Left ventricle myocardium superior (tissue), 1 donor: ENCODE data around the gene PIGH. TPM values are rescaled to one million over a fixed set of nuclear protein-coding genes. Genes with fewer than 3 reads are reported as not detected.
"Not testable (repeated sequence)": the region's sequence is repeated elsewhere in the genome, so short reads cannot be mapped to it uniquely, and the experiment has no call there.

Experiments used
- ATAC-seq: fragments of 200-7000 bp; cut with Tn5 transposase; one replicate; pipeline ENCODE4 v1.9.1; 2020; ENCODE audit warnings: mild to moderate bottlenecking, moderate library complexity
- DNase-seq: peaks from one replicate; pipeline ENCODE4 v3.0.0-alpha.2; 2020
- intact Hi-C: fragments of 100-400 bp; cut with micrococcal nuclease; formaldehyde crosslinking; loops from one replicate; pipeline ENCODE4 v1.11.0; 2022
- total RNA-seq: library from RNA; stranded (reverse); fragmentation: NEBNext Ultra II Directional; extraction: Animal tissue kit (Norgen Biotek cat#: 25700); gene quantifications from one replicate; pipeline ENCODE4 v1.2.1, GENCODE V29; 2021
- donor health status: DM: no; HTN: yes; CAD: no; lungs with severe emphysema.

Gene PIGH
- total RNA-seq, 1 donor from 2014 or later = 11.2 TPM

DNA sequence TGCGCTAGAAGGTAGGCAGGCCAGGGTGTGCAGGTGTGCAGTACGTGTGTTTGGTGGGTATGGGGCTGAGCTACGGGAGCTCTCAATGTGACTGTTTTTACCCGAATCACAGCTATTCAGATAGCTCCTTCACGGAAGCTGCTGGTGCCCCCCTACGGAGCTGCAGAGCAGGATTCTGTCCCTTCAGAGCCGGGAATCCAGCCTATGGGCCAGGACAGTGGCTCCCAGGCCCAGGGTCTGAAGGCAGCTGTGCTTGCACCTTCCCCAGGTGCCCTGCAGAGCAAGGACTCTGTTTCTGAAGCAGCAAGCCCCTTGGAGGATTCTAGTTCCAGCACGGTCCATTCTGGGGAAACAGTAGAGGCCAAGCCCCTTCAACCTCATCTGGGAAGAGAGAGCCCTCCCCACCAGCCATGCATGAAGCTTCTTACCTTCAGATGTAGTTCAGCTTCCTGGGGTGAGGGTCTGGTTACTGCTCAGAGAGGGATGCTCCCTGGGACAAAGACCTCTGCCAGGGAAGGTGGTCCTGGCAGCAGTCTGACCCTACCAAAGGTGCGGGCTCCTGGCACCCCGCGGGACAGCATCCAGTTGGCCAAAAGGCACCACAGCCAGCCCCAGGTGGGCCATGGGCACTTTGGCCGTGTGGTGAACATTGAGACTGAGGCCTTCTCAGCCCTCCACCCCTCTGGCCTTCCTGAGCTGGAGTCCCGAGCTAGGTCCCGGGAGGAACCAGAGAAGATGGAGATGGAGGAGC, 37.9 kb downstream of the PIGH start:
- DNase-seq (no peak), ATAC-seq (no peak)
- intact Hi-C loops = no loop called here

DNA sequence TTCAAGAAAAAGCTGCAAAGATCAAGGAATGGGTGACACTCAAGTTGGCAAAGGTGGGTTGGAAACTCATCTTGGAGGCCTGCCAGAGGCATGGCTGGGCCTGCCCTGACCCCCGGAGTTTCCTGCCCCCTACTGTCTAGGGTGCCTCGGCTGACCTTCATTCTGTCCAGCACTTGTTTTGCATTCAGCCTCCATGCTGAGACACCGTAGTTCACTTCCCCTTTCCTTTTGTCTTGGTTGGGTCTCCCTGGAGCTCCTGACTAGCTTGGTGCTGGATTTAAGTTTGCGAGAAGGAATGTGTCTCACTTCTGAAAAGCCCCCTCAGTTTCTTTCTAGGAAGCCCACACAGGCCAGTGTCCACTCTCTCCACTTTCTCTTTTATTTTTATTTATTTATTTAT, 40.4 kb downstream of the PIGH start:
- intact Hi-C loops = no loop called here
- ATAC-seq (no peak), DNase-seq (no peak)

DNA sequence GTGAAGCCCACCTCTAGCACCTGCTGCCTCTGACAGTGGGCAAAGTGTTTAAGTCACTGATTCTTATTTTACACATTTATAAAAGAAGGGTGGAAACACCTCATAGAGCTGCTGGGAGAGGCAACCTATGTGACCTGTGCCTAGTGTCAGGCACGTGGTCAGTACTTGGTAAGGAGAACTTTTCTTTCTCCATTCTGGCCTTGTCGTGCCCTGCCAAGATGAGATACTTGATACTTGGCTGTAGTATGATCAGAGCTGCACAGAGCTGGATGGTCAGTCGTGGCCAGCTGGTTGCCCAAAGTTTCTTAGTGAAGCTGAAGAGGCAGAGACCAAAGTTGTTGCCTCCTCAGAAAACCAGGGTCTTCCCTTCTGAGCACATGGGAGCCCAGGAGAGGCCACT, 42.4 kb downstream of the PIGH start:
- intact Hi-C loops = no loop called here
- no peak for ATAC-seq
- no peak for DNase-seq

DNA sequence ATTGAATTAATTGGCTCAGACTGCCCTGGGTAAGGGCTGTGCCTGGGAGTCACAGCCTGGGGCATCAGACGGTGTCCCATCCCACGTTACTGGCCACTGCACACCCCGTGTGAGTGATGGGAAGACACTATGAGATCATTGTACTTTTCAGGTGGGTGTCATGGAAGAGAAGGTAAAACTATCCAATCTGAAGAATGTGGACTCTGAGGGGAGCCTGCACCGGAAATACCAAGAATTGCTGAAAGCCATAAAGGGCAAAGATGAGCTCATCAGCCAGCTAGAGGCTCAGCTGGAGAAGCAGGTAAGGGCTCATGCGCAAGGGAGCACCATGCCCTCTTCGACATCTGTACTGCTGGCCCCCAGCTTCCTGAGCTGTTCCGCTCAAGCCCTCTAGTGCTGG, 43.0 kb downstream of the PIGH start:
- no peak for DNase-seq
- no peak for ATAC-seq
- intact Hi-C loops = no loop called here

- DNase-seq (no peak), ATAC-seq (no peak)
- intact Hi-C loops = no loop called here
These were observed 43.4 kb downstream of the PIGH start for GRCh38 chr14:67556671-67557070.

- intact Hi-C loops = no loop called here
- ATAC-seq = no peak
- no peak for DNase-seq
These were observed 44.5 kb downstream of the PIGH start for GRCh38 chr14:67555518-67556090.

DNA sequence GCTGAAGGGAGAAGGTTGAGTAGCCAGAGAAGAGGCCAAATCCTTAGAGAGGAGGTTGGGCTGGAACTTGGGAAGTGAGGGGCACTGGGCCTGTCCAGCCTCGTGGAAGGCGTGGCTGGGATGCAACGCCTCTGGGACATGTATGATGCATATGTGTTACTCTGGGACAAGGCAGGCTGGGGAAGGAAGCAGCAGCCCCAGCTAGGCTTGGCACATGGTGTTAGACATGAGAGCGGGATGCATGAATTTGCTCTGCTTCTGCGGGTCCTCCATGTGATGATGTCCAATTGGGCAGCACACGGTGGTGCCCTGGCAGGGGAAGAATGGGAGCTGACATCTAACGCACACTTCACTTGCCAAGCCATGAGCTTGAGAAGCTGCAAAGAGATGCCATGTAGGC, 45.7 kb downstream of the PIGH start:
- ATAC-seq (no peak), DNase-seq (no peak)
- intact Hi-C loops = no loop called here

DNA sequence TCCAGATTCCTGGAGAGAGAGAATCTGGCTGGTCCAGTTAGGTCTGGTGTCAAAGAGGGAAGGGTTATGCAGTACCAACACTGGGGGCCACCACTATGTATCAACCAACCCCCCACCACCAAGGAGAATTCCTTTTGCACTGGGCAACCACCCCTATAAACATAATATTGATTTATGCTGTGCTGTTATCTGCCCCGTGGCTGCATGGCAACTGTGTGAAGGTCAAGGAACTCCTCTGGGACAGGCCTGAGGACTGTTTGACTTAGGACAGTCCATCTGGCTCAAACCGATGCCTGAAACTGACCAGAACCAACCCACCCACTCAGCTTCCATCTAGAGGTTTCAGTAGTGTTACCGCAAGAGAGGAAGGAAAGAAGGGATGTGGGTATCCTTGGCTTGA, 46.5 kb downstream of the PIGH start:
- ATAC-seq = no peak
- DNase-seq = no peak
- intact Hi-C loops = no loop called here

DNA sequence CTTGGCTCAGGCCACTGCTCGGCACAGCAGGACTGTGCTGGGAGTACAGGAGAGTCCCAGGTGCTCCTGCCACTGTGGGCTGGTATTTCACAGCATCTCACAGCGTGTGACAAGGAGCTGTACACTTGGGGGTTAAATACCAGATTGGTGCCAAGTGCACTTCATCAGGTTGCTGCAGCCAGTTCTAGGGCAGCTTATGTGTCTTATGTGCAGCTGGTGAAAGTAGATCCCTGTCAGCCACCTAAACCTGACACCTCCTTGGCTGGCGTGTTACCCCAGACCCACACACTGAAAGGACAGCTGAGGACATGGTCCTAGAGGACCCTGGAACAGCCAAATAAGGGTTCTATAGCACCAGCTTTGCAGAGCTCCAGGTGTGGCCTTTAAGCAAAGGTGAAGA, 48.1 kb downstream of the PIGH start:
- intact Hi-C loops = no loop called here

GRCh38 chr14:67551123-67551522, 48.9 kb downstream of the PIGH start:
- intact Hi-C loops = no loop called here
- DNase-seq (no peak), ATAC-seq (no peak)

More for the DNA sequence above, 48.1 kb downstream of the PIGH start:
- DNase-seq (no peak), ATAC-seq (peak; percentile 67)

DNA sequence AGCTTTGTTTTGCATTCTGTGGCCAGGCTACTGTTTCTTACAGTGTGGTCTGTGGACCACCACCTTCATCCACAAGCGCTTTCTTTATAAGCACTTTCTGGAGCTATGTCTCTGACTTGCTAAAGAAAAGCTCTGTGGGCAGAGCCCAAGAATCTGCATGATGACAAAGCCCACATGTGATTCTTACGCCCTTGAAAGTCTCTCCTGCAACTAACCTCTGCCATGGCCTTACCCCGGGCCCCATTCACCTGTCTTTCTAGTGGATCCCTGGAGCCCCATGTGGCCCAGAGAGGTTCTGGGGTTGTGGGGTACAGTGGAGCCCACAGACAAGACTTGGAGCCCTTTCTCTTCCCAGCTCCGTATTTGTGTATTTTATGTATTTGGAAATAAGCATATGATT, 50.3 kb downstream of the PIGH start:
- DNase-seq = no peak
- intact Hi-C loops = no loop called here
- ATAC-seq = no peak

- intact Hi-C loops = no loop called here
- no peak for DNase-seq
These were observed 52.8 kb downstream of the PIGH start for GRCh38 chr14:67547224-67547780.

DNA sequence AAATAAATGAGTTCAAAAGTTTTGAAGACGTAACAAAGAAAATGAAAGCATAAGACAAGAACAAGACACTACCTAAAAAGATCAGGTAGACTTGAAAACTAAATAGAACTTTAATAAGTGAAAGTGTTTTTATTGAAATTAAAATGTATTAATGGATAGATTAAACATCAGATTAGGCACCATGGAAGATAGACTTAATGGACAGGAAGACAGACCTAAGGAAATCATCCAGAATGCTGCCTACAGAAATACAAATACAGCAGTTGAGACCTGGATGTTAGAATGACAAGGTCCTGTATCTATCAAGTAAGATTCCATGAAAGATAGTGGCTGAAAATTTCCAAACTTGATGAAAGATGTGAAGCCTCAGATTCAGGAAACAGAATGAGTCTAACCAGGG, 55.5 kb downstream of the PIGH start:
- no peak for ATAC-seq
- intact Hi-C loops = no loop called here
- DNase-seq = no peak

More at GRCh38 chr14:67547224-67547780, 52.8 kb downstream of the PIGH start:
- ATAC-seq = no peak

- intact Hi-C loops, DNase-seq, ATAC-seq: not testable (repeated sequence)
These were observed 57.4 kb downstream of the PIGH start for GRCh38 chr14:67542620-67543019.

DNA sequence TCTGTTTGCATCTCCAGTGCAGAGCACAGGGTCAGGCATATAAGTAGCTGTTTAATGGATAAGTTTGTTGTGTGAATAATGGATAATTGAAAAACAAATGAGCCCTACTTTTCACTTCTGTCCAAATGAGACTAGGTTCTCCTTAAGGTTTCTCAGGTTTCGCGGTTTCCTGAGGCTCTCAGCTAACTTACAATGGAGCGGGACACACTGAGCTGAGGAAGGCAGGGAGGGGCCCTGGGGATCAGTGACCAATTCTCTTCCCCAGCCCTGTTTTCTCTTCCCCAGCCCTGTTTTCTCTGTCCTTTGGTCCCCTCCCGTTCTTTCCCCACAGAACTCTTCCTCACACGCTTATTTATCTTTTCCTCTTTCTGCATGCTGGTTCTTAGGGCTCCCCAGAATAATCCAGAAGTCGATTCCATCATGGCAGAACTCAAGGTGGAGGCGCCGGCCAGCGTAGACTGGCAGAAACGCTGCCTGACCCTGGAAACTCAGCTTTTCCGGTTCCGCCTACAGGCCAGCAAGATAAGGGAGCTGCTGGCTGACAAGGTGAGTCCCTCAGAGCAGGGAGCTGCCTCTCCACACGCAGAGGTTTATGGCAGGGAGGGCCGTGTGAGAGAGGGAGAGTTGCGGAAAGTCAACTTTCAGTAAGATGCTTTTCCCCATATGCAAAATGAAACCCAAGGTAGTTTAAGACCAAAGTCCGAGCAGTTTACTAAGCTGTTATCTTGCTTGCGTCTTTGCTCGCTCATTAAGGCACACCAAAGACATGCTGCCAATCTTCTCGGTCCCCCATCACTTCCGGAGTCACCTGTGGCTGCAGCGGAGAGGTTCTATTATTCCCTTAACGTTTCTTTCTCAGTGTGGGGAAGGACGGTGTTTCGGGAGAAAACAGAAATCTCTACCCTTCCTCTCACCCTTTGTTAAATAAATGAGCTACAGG, 58.4 kb downstream of the PIGH start:
- DNase-seq = no peak
- intact Hi-C loops = no loop called here
- ATAC-seq = no peak

Other genes starting within 250 kb of the PIGH start
- 155 TPM for gene ATP6V1D, start 240.5 kb downstream of the PIGH start, total RNA-seq
- gene EIF2S1, start 239.9 kb downstream of the PIGH start, total RNA-seq = 104 TPM
- not detected for gene PLEK2, start 188.1 kb downstream of the PIGH start, total RNA-seq
- gene TMEM229B, start 111.5 kb downstream of the PIGH start, total RNA-seq = 2.2 TPM
- 5.5 TPM for gene PLEKHH1, start 67.0 kb downstream of the PIGH start, total RNA-seq
- gene ARG2, start 19.7 kb upstream of the PIGH start, total RNA-seq = 0.99 TPM
- gene VTI1B, start 74.4 kb upstream of the PIGH start, total RNA-seq = 133 TPM
- 12.5 TPM for gene RDH11, start 95.5 kb upstream of the PIGH start, total RNA-seq
- not detected for gene RDH12, start 101.6 kb upstream of the PIGH start, total RNA-seq
- 15.5 TPM for gene ZFYVE26, start 216.3 kb upstream of the PIGH start, total RNA-seq
- gene RAD51B, start 219.5 kb upstream of the PIGH start, total RNA-seq = 3.2 TPM